NCI-H1105 treated with DMSO at 0.1 percent for 48 hours (cell line): ENCODE data around the gene VCL.
"Not testable (repeated sequence)": the region's sequence is repeated elsewhere in the genome, so short reads cannot be mapped to it uniquely, and the experiment has no call there.

ENCODE experiments used
- DNase-seq: peaks from one replicate; lab custom pipeline; 2025; lab: John Stamatoyannopoulos, UW

Gene VCL

GRCh38 chr10:73997787-73998622 lies at the start of gene VCL:
VCL (plus strand) TSS chr10:73998116; CDS start chr10:73998208, 92 bp downstream.
- DNase-seq = peak; percentile 90

- DNase-seq = no peak
Measured at GRCh38 chr10:73948947-73949633, 48.8 kb upstream of the VCL start.

- no peak for DNase-seq
Measured at GRCh38 chr10:73950155-73950948, 47.6 kb upstream of the VCL start.

GRCh38 chr10:73953665-73954064 lies 44.3 kb upstream of the VCL start:
- no peak for DNase-seq

- no peak for DNase-seq
Measured at GRCh38 chr10:73954737-73955136, 43.2 kb upstream of the VCL start.

- DNase-seq = no peak
Measured at GRCh38 chr10:73955719-73956118, 42.2 kb upstream of the VCL start.

GRCh38 chr10:73956476-73957359 lies 41.2 kb upstream of the VCL start:
- no peak for DNase-seq

- DNase-seq = no peak
Measured at GRCh38 chr10:73959484-73960243, 38.3 kb upstream of the VCL start.

GRCh38 chr10:73962386-73962785 lies 35.5 kb upstream of the VCL start:
- no peak for DNase-seq

GRCh38 chr10:73963533-73963932 lies 34.4 kb upstream of the VCL start:
- DNase-seq = not testable (repeated sequence)

- DNase-seq = no peak
Measured at GRCh38 chr10:73964743-73965142, 33.2 kb upstream of the VCL start.

GRCh38 chr10:73965267-73965889 lies 32.5 kb upstream of the VCL start:
- not testable (repeated sequence) for DNase-seq

GRCh38 chr10:73965890-73966768 lies 31.8 kb upstream of the VCL start:
- no peak for DNase-seq

- no peak for DNase-seq
Measured at GRCh38 chr10:73967022-73967429, 30.9 kb upstream of the VCL start.

GRCh38 chr10:73967544-73967943 lies 30.4 kb upstream of the VCL start:
- no peak for DNase-seq

- DNase-seq = no peak
Measured at GRCh38 chr10:73968098-73968521, 29.8 kb upstream of the VCL start.

- DNase-seq = no peak
Measured at GRCh38 chr10:73969224-73969841, 28.6 kb upstream of the VCL start.

GRCh38 chr10:73970845-73971244 lies 27.1 kb upstream of the VCL start:
- DNase-seq = no peak
